Inferior parietal cortex (tissue), 1 donor: ENCODE results near the gene SLX4.

Source experiments
- DNase-seq: peaks from one replicate; pipeline ENCODE4 v3.0.0-alpha.2; 2016; ENCODE audit errors: extremely low spot score

The SLX4 gene

DNA sequence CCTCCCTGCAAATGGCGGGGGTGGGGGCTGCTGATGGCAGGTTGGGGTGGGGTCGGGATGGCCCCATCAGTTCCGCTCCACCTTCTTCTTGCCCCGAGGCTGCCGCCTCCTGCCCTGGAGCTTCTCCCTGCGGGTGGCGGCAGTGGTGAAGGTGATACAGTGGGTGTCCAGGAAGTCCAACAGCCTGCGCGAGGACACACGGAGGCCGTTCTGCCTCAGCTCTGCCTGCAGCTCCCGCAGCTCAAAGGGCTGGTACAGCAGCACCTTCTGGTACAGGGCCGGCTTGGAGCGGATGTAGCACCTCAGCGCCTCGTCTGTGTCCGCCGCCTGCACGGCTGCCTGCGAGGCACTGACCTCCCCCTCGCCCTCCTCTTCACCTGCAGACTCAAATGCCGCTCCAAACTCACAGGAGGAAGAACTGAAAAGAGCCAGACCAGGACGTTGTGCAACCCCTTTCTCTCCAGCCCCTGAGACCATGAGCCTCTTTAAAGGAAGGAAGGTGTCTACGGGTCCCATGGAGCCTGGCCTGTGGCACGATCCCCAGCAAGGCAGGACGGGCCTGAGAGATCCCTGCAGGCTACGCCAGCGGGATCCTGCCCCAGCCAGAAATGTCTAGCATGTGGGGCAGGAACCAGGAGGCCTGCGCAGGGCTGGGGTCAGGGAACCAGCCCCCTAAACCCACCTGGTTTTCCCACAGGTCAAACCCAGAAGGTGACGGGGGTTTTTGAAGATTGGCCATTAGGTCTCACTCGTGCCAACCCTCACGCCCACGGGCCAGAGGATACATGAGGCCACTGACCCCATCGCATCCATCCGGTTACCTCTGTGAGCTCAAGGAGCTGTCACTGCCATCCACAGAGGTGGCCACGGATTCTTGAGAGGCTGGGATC lies 28.9 kb downstream of the SLX4 start:
- no peak for DNase-seq

DNA sequence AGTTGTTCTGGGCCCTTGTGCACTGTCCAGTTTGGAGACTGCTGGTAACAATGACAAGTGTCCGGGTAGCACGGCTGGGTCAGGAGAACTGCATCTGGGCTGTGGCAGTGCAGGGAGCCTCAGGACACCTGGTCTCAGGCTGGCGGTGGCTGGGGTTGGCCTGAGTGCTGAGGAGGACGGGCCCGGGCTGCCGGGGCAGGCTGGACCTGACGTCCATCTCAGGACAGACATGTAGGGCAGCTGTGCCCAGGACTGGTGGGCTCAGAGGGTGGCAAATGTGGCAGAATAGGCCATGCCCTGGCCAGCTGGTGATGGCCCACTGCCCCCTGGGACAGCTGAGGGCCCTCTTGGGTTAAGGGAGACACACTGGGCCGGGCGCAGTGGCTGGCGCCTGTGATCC lies 30.0 kb downstream of the SLX4 start:
- DNase-seq = no peak

DNA sequence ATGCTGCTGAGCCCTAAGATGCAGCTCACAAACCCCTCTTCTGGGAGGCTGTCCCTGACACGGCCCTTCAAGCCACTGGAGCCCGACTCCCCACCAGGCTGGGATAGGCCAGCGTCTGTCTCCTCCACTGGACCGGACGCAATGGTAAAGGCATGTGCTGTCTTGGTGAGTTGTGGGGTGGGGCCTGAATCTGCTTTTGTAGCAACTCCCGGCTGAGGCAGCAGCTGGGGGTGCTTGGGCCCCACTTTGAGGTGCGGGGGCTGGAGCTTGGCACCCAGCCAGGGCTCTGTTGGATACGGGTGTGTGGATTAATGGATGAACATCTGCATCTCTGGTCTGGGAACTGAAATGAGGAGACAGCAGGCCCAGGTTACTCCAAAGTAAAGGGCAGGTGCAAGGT lies 30.7 kb downstream of the SLX4 start:
- no peak for DNase-seq

DNA sequence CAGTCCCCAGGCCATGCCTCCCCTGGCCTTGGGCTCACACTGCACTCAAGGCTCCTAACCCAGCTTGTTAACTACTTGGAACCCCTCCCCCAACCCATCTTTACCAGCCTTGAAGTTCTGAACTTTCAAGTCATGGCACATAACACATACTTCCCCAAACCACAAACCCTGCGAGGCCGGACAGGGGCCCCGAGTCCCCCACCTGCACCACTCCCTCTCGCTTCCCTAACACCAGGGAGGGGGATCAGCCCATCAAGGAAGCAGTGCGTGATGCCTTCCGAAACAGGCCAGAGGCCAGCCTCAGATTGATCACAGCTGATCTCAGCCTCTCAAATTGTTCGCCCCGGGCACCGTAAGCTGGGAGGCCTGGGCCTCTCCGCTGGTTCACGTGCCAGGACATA lies 31.2 kb downstream of the SLX4 start:
- DNase-seq = no peak

DNA sequence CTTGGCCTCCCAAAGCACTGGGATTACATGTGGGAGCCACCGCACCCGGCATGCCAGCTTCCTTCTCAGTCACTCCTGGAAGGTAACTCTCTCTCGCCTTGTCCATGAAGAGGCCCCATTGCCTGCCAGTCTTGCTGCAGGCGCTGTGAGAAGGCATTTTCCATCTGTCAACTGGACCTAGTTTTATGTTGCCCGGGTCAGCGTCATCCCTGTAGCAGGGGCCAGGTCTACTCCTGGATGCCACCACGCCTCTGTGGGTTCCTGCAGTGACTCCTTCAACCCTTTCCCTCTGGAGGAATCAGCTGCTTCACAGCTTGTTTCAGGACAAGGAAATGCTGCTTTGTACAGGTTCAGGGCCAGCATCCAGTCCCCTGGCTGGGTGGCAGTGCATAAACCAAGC lies 31.6 kb downstream of the SLX4 start:
- no peak for DNase-seq

DNA sequence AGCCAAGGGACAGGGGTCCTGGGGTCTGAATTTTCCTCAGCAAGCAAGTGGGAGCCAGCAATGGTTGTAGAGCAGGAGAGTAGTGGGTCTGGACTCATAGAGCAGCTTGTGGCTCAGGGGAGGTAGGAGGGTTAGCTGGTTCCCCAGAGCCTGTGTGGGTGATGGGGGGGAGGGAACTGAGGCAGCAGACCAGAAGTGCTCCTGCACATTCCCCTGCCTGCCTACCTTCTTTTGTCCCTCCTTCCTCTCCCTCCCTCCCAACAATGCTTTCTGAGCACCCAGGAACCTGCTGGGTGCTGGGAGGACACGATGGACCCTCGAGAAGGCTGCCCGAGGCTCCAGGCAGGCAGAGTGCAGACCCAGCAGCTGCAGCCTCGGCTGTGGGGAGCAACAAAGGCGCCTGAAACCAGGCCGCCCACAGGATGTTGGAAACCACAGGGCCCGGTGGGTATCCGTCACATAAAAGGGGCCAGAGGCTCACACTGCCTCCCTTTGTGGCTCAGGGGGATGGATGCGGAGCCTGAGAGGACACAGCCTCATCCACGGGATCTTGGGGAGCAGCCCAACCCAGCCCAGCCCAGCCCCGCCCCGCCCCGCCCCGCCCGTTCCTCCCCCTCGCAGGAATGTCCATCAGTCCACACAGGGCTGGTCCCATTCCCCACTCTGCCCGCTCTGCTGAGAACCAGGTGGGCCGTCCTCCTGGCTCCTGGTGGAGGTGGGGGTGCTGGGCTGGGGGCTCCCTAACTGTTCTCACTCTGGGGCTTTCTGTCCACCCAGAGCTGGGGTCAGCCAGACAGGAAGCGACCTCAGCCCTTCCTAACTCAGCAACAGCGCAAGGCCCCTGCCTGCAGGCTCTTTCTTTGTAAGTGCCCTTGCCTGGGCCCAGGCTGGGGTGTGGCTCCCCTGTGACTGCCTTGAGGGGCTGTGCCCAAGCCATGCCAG lies 32.5 kb downstream of the SLX4 start:
- DNase-seq = no peak

DNA sequence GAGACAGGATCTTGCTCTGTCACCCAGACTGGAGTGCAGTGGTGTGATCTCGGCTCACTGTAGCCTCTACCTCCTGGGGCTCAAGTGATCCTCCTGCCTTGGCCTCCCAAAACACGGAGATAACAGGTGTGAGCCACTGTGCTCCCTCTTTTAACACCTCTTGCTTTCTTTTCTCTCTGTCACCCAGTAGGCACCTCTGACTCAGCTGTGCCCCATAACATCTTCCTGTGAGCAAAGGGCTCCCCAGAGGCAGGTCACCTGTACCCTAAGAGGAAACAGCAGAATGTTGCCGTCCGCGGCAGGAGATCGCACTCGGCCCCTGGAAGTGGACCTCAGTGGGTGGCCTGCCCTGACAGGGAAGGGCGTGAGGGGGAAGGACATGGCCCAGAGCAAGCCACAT lies 33.3 kb downstream of the SLX4 start:
- no peak for DNase-seq

DNA sequence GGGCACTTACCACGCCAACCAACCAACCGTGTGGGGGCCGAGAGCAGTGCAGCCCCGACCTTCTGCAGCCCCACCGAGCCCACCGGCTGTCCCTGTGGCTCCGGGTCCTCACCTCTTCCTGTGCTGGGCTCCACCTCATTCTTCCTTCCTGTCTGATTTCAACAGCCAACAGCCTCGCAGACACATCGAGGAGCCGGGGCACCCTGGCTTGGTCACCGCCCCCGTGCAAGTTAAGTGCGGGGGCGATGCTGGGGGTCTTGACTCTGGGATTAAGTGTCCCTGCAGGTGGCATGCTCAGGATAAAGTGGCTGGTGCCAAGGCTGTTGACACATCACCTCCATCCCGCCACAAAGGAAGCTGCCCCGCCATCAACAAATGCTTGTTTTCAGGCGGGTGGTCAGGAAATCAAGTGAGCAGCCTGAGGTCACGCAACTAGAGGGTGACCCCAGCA lies 34.1 kb downstream of the SLX4 start, which contains the start of gene NLRC3:
Gene NLRC3 (minus strand): TSS at position 102 of the 451 bp plus-strand sequence. CDS start 12,367 bp downstream, outside the sequence.
- DNase-seq = no peak

DNA sequence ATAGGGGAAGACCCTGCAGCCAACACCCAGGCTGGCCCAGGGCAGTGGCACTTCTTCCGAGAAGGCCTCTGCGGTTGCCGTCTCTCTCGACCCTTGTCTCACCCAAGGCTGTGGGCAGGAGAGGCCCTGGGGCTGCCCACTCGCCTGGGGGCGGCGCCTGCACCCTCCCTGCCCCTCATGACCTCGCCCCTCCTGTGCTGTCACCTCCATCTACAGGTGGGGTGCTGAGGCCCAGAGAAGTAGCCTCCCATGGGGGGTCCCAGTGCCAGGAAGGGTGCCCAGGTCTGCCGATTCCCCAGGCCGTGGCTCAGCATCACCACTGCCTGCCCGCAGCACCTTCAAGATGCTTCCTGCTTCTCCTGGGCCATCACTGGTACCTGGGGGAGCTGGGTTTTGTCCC lies 35.2 kb downstream of the SLX4 start:
- DNase-seq = no peak

DNA sequence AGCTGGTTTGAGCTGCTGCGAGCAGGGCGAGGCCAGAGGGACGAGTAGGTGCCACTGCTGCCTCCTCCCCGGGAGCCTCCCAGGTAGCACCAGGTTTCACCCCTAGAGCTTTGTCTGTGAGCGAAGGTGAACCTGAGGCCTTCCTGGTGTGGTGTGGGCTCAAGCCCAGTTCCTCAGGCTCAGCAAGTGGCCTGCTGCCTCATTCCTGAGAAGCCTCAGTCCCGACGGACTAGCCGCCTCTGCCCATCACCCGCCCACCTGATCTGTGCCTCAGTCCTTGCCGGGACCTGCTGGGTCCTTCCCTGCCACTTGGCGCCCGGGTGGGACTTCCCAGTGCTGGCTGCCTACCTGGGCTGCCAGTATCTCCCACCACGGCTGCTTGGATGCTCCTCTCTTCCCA lies 35.9 kb downstream of the SLX4 start:
- no peak for DNase-seq

DNA sequence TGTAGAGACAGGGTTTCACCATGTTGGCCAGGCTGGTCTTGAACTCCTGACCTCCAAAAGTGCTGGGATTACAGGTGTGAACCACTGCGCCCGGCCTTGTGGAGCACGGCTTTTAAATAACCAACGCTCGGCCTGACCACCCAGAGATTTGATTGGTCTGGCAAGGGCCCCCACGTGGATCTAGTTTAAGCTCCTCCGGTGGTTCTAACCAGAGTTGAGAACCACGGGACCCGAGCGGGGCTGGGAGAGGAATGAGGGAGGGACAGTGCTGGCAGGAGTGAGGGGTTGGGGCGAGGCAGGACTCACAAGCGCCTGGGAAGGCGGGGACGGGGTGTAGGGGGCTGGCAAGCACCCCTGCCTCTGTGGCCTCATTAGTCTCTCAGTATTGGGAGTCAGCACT lies 37.2 kb downstream of the SLX4 start:
- DNase-seq = no peak

DNA sequence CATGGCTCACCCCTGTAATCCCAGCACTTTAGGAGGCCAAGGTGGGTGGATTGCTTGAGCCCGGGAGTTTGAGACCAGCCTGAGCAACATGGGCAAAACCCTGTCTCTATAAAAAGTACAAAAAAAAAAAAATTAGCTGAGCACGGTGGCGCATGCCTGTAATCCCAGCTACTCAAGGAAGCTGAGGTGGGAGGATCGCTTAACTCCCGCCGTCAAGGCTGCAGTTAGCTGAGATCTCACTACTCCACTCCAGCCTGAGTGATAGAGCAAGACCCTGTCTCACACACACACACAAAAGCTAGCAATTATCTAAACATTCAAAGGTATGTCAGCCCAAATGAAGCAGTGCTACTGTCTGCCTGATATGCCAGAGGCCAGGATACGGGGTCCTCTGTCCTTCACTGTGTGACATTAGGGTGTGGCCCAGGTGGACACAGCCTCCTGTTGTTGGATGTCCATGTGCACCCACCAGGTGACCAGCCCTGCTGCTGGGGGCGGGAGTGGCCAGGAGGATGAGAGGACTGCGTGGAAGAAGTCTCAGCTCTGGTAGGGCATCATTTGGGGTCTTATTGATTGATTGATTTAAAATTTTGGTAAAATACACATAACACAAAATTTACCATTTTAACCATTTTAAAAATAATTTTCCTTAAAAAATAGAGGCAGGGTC lies 38.1 kb downstream of the SLX4 start:
- no peak for DNase-seq

DNA sequence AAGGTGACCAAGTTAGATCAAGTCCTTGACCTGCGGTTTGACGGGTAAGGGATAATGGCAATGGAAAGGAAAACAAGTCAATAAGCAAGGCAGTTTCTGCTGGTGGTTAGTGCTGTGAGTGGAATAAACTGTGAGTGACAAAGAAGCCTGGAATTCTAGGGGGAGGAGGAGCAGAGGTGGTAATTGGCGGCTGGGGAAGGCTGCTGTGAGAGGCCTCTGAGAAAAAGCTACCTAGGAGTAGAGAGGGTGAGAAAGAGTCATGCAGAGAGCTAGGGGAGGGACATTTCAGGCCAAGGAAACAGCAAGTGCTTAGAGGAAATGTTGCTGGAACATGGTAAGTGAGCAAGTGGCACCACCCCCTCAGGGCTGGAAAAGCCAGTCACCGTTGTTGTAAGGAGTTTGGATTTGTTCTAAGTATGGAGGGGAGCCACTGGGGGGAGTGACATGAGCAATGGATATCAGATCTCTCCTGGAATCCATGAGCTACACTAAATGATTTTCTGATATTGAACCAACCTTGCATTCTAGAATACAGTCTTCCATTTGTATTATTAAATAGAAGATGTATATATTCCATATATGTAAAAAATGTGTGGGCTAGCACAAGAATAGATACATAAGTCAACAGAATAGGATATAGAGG lies 40.9 kb downstream of the SLX4 start:
- DNase-seq = no peak

DNA sequence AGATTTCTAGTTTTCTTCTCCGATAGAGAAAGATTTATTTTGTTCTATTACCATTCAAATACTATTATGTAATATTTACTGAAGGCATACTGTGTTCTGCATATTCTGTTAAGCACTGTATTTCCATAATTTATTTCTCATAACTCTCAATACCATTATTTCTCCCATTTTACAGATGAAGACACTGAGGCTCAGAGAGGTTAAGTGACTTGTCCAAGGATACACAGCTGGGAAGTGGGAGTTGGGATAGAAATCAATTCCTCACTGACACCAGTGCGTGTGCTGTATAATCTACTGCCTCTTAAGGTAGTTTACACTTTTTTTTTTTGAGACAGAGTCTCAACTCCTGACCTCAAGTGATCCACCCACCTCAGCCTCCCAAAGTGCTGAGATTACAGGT lies 41.6 kb downstream of the SLX4 start:
- DNase-seq = no peak

DNA sequence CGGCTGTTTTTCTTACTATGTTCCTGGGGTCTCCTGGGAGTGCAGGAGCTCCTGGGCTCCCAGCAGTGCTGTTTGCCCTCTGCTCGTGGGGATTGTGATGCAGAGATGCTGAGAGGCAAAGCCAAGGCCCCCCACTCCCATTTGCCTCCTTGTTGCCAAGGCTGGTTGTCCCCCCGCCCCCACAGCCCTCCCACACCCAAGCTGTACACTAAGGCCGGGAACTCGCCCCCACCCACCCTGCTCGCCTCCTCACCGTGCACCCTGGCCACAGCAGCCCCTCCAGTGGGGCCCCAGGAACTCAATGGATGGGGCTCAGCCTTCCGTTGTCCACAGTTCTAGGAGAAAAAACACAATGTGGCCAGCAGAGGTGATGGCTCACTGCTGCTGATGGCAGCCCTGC lies 44.4 kb downstream of the SLX4 start:
- DNase-seq = no peak

DNA sequence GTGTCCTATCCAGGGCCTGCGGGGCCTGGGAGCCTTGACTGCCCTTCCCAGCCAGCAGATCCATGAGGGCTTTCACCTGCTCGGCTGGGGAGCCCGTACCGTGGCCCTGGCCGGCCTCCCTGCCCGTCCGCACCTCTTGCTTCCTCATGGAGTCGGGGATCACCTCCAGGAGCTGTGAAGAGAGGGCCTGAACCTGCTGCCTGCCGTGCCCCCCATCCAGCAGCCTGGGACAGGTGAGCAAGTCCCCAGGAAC lies 46.6 kb downstream of the SLX4 start:
- no peak for DNase-seq

DNA sequence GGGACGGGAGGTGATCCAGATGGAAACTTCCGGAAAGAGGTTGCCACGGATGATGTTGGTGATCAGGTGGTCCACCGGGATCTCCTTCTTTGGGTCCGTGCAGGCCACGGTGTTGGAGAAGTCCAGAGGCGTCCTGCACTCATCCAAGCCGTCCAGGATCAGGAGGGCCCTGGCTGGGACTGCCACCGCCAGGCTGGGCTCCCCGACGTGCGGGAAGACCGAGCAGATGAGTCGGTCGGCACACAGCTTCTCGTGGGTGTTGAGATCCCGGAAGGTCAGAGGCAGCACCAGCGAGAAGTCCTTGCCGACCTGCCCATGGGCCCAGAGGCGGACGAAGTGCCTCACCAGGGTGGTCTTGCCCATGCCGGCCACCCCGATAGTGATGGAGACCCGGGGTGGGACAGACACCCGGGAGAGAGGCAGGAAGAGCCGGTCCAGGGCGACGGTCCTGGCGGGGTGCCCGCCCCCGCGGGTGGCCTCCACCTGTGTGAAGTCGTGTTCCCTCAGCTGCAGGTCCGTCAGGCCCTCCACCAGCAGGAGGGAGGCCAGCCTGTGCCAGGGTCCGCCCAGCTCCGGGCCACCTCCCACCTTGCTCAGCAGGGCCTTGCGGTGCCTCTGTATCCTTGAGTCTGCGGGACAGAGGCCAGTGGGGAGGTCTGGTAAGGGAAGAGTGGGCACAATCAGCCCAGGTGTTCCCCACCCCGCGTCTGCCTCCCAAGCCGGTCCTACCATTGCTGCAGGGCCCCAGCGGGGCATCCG lies 47.1 kb downstream of the SLX4 start:
- no peak for DNase-seq

DNA sequence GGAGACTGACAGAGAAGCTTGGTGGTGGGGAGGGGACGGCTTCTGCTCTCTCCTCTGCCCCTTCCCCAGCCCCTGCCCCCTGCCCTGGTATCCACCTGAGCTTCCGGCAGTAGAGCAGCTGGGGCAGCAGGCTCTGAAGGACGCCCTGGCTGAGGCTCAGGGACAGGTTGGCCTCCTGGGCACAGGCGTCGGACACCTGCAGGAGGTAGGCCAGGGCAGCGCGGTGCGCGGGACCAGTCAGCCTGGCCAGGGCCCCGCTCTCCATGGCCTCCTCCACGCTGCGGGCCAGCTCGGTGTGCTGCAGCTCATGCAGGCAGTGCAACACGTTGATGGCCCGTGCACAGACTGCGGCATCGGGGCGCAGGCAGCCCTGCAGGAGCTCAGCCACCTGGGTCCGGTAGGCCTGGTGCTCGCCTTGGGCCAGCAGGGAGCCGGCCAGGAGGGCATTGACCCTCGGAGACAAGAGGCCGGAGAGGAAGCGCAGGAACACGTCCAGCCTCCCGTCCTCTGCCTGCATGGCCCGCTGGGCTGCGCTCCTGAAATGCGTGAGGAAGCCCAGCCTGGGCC lies 48.4 kb downstream of the SLX4 start:
- DNase-seq = no peak

DNA sequence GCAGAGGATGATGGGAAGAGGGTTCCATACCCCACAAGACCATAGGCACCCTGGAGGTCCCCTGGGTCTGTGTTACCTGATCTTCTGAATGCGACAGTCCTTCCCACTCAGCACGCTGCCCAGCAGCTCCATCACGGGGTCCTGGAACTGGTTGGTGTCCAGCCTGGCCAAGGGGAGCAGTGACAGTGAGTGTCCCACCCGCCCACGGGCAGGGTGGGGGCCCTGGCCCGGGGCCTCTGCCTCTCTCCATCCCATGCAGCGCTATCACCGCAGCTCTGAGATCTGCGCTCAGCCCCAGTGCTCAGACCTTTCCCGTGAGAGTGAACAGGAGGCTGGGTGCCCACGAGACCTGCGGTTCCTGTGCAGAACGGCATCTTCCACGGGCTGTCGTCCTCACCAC lies 49.8 kb downstream of the SLX4 start:
- no peak for DNase-seq

DNA sequence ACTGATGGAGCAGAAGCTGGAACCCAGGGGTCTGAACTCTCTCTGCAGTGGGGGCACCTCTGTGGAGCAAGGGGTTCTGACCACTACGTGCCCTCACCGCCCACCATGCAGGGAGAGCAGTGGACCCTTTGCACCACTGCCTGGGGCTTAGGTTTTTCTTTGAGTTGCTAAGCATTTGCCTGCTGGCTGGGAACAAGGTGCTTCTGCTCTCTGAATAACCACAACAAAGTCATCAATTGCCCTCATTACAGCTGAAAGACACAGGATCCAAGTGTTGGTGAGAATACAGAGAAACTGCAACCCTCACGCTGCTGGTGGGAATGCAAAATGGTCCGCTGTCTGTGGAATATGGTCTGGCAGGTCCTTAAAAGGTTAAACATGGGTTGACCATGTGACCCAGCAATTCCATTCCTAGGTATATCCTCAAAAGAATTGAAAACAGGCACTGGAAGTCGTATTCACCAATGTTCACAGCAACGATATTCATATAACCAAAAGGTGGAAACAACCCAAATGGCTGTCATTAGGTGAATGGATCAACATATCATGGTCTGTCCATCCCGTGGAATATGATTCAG lies 57.0 kb downstream of the SLX4 start:
- DNase-seq = no peak
